ENCODE results near the gene CASR.
A peak's percentile ranks its signal among the peaks of the same experiment; 100 is the strongest.

CASR gene

GRCh38 chr3:122227036-122227781 is 43.7 kb downstream of the CASR start:
- POLR2A ChIA-PET, result no interaction called here
- TF ChIP-seq CTCF (IDR thresholded peaks at IDR 0.05; ENCODE audit: control extremely low read depth, extremely low read depth, low read depth, missing control alignments), result no peak
- CTCF ChIA-PET, result interaction anchor here (1.2 to 1.4 kb wide), 2 partner anchors 26 to 126 kb away, joined by 3 to 5 read pairs; no protein-coding TSS in a partner anchor
- no peak for DNase-seq (ENCODE audit: extremely low spot score)

GRCh38 chr3:122230174-122230573 is 46.7 kb downstream of the CASR start:
- TF ChIP-seq CTCF (IDR thresholded peaks at IDR 0.05; ENCODE audit: control extremely low read depth, extremely low read depth, low read depth, missing control alignments), result no peak
- peak; percentile 1 for DNase-seq (ENCODE audit: extremely low spot score)
- CTCF ChIA-PET, result interaction anchor here (0.9 kb wide), 1 partner anchor 28 kb away, joined by 3 read pairs; no protein-coding TSS in a partner anchor
- POLR2A ChIA-PET, result no interaction called here

GRCh38 chr3:122231465-122232157 is 48.1 kb downstream of the CASR start:
- TF ChIP-seq CTCF (IDR thresholded peaks at IDR 0.05; ENCODE audit: control extremely low read depth, extremely low read depth, low read depth, missing control alignments), result no peak
- POLR2A ChIA-PET, result no interaction called here
- DNase-seq (ENCODE audit: extremely low spot score), result no peak
- CTCF ChIA-PET, result interaction anchor here (0.9 to 2.9 kb wide), 4 partner anchors 22 to 34 kb away, joined by 3 to 12 read pairs (median 3); no protein-coding TSS in a partner anchor

GRCh38 chr3:122232485-122232884 is 49.0 kb downstream of the CASR start:
- ChIA-PET CTCF (interaction anchor here (0.9 to 2.9 kb wide), 5 partner anchors 14 to 131 kb away, joined by 3 to 12 read pairs (median 4); no protein-coding TSS in a partner anchor), POLR2A (no interaction called here)
- DNase-seq (ENCODE audit: extremely low spot score), result no peak
- no peak for TF ChIP-seq CTCF (IDR thresholded peaks at IDR 0.05; ENCODE audit: control extremely low read depth, extremely low read depth, low read depth, missing control alignments)

GRCh38 chr3:122233101-122233952 is 49.9 kb downstream of the CASR start:
- no peak for TF ChIP-seq CTCF (IDR thresholded peaks at IDR 0.05; ENCODE audit: control extremely low read depth, extremely low read depth, low read depth, missing control alignments)
- CTCF ChIA-PET, result interaction anchor here (0.9 to 2.9 kb wide), 11 partner anchors 13 to 238 kb away, joined by 3 to 15 read pairs (median 4); no protein-coding TSS in a partner anchor
- POLR2A ChIA-PET, result interaction anchor here (0.6 kb wide), 2 partner anchors 22 to 455 kb away, joined by 3 to 4 read pairs; no protein-coding TSS in a partner anchor
- DNase-seq (ENCODE audit: extremely low spot score), result peak; percentile 46

- DNase-seq (ENCODE audit: extremely low spot score), result no peak
- no peak for TF ChIP-seq CTCF (IDR thresholded peaks at IDR 0.05; ENCODE audit: control extremely low read depth, extremely low read depth, low read depth, missing control alignments)
- CTCF ChIA-PET, result interaction anchor here (0.9 to 4.0 kb wide), 10 partner anchors 12 to 239 kb away, joined by 3 to 15 read pairs (median 5); no protein-coding TSS in a partner anchor
- POLR2A ChIA-PET, result no interaction called here
Observed at GRCh38 chr3:122234117-122234516, 50.6 kb downstream of the CASR start.
